NCI-H2029 treated with DMSO at 0.1 percent for 48 hours (cell line): ENCODE results near the gene ZFYVE26.
"Not testable (repeated sequence)": the region's sequence is repeated elsewhere in the genome, so short reads cannot be mapped to it uniquely, and the experiment has no call there.

ENCODE experiments used
- DNase-seq: peaks from one replicate; lab custom pipeline; 2025; lab: John Stamatoyannopoulos, UW

The ZFYVE26 gene

DNA sequence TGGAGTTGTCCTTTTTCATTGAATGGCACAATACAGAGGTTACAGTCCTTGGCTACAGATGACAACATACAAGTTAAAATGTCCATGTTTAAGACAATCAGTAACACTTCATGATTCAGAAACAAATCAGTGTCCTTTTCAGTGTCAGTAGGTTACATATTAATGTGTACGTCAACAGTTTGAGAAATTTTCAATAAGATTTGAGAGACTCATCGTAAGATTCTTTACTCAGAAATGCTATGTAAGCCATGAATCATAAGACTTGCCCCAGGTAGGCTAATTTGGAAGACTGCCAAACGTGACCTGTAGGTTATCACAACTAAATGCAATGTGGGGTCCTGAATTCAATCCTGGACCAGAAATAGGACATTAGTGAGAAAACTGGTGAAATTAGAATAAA is 111.2 kb downstream of the ZFYVE26 start:
- DNase-seq: no peak

DNA sequence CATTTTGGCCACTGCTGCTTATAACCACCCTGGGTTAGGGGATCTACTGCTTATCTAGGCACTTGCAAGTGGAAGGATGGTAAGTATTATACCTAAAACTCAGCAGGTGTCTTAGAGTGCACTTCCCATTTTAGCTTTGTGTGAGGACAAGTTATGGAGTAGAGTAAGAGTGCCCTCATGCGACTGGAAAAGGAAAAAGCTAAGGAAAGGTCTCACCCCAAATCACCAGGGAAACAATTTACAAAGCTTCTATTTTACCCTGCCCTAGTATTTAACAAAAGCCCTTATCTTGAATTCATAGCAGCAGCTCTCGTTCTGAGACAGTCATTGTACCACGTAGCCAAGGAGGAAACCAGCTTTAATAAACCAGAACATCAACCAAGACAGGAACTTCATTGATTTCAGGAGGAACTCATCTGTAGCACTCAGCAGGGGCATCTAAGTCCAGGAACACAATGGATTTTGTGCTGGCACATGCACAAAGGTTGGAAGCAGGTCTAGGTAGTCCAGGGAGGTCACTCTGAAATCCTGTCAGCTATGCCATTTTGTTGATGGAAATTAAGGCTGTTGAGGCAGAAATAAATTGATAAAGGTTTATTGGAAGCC is 111.8 kb downstream of the ZFYVE26 start:
- peak; percentile 60 for DNase-seq

DNA sequence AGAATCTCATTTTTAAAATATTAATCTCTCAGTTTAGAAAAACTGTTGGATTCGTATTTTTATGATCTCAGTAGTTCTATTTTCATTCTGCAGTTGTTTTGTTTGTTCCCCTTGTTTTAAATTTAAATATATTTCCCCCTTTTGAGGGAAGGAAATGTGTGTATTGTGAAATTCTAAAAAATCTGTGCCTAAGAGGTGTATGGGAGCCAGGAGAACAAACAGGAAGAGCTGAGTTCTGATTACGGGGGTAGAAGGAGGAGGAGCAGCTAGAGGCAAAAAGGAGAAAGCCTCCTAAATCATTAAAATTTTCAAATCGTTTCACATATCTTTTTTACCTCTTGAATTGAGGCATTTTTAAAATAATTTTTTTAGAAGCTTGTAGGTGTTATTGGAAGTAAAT is 112.4 kb downstream of the ZFYVE26 start:
- no peak for DNase-seq

DNA sequence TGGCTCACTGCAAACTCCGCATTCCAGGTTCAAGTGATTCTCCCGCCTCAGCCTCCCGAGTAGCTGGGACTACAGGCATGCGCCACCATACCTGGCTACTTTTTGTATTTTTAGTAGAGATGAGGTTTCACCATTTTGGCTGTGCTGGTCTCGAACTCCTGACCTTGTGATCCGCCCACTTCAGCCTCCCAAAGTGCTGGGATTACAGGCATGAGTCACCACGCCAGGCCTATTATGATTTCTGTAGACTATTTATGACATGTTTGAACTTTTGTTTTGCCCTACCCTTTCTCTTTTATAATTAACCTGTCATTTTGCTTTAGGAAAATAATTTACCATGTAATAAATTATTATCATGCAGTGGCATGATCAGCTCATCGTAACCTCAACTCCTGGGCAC is 114.9 kb downstream of the ZFYVE26 start, which contains the start of gene RDH12:
TSS of gene RDH12 (plus strand) at position 395 of the 400 bp plus-strand sequence. CDS start 20,757 bp downstream, outside the sequence.
- DNase-seq: not testable (repeated sequence)

DNA sequence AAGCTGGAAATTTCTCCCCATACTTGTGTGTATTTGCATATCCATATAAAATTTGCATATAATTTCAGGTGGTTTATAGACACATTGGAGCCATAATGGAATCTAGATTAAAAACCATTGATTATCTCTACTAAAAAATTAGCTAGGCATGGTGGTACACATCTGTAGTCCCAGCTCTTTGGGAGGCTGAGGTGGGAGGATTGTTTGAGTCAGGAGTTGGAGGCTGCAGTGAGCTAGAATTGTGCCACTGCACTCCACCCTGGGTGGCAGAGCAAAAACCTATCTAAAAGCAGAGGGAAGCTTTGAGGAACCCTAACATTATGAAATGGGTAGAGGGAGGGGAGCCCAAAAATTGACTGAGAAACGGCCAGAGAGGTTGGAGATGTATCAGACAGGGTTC is 118.2 kb downstream of the ZFYVE26 start:
- DNase-seq: no peak

DNA sequence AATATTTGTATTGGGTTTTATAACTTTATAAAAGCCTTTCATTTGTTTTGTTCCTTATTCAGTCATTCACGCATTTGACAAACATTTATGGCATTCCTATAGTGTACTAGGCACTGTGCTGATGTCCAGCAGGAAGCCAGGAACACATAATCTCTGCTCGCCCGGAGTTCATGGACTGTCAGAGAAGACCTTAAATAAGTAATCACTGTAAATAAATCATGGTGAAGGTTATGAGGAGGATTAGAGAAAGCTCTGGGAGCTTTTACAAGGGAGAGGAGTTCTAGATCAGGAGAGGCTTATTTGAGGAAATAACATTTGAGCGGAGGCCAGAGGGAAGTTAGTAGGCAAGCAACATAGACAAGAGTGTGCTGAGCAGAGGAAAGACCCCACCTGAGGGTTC is 119.4 kb downstream of the ZFYVE26 start:
- DNase-seq: no peak
